ENCODE results near the gene TMEM106B. TPM values are rescaled to one million over a fixed set of nuclear protein-coding genes. Genes with fewer than 3 reads are reported as not detected.
"Not testable (repeated sequence)": the region's sequence is repeated elsewhere in the genome, so short reads cannot be mapped to it uniquely, and the experiment has no call there.

The TMEM106B gene
- total and polyA plus RNA-seq, 2 experiments from 2014 or later = 20.1 to 42.8 TPM

- Mint-ChIP-seq H3K9me3 (peaks cover 4% of the 10 kb centered on the region; the same call in 2 of the 3 replicates), H3K27me3 (ENCODE audit: insufficient read depth, low read depth, poor library complexity) (peaks cover 1% of the 10 kb centered on the region), H3K27ac (no peak overlapping the region), H3K4me1 (no peaks in the 10 kb centered on the region), H3K36me3 (ENCODE audit: low read depth) (no peaks in the 10 kb centered on the region), H3K4me3 (no peak overlapping the region)
- no peaks in the 10 kb centered on the region for H3K79me2 ChIP-seq (replicated peaks; ENCODE audit: insufficient read depth)
- H2AFZ ChIP-seq = no peak overlapping the region
- no peaks in the 10 kb centered on the region for H3K27me3 ChIP-seq (ENCODE audit: insufficient read depth)
- no peaks in the 10 kb centered on the region for H3K36me3 ChIP-seq (ENCODE audit: insufficient read depth)
- no peak for TF ChIP-seq EZH2 (IDR thresholded peaks at IDR 0.05; ENCODE audit: low read depth, unreplicated experiment)
- no peak for TF ChIP-seq POLR2AphosphoS5 (IDR thresholded peaks at IDR 0.05; ENCODE audit: low read depth)
- TF ChIP-seq, protein P1, sequence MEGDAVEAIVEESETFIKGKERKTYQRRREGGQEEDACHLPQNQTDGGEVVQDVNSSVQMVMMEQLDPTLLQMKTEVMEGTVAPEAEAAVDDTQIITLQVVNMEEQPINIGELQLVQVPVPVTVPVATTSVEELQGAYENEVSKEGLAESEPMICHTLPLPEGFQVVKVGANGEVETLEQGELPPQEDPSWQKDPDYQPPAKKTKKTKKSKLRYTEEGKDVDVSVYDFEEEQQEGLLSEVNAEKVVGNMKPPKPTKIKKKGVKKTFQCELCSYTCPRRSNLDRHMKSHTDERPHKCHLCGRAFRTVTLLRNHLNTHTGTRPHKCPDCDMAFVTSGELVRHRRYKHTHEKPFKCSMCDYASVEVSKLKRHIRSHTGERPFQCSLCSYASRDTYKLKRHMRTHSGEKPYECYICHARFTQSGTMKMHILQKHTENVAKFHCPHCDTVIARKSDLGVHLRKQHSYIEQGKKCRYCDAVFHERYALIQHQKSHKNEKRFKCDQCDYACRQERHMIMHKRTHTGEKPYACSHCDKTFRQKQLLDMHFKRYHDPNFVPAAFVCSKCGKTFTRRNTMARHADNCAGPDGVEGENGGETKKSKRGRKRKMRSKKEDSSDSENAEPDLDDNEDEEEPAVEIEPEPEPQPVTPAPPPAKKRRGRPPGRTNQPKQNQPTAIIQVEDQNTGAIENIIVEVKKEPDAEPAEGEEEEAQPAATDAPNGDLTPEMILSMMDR (conservative IDR thresholded peaks at IDR 0.05; ENCODE audit: low read depth in 2 of 2) = no peak
- no peak for TF ChIP-seq NANOG (IDR thresholded peaks at IDR 0.05; ENCODE audit: borderline replicate concordance)
- TF ChIP-seq EZH2phosphoT487 (IDR thresholded peaks at IDR 0.05; ENCODE audit: unreplicated experiment) = no peak
- TF ChIP-seq ZNF331 (CRISPR knock-in tag; IDR thresholded peaks at IDR 0.05; ENCODE audit: low read depth) = no peak
- H3K4me1 ChIP-seq (ENCODE audit: insufficient read depth) = no peaks in the 10 kb centered on the region
- DNase-seq (ENCODE audit: low spot score) (no peak), ATAC-seq (no peak)
- peaks cover 6% of the 10 kb centered on the region; the same call in 1 of the 2 replicates for H3K9me2 ChIP-seq (ENCODE audit: insufficient read depth)
- H3F3A ChIP-seq (replicated peaks; ENCODE audit: low read depth) = no peaks in the 10 kb centered on the region
- H3K27ac ChIP-seq (ENCODE audit: low read depth) = no peak overlapping the region
- H3K4me3 ChIP-seq = no peak overlapping the region
- H4K20me1 ChIP-seq (replicated peaks; ENCODE audit: insufficient read depth) = no peaks in the 10 kb centered on the region
- no peak overlapping the region for H3K4me2 ChIP-seq
These were observed 48.5 kb upstream of the TMEM106B start for GRCh38 chr7:12162415-12163113.

GRCh38 chr7:12168065-12168464 is 43.0 kb upstream of the TMEM106B start:
- not testable (repeated sequence) for H4K20me1 ChIP-seq (replicated peaks; ENCODE audit: insufficient read depth); H3F3A ChIP-seq (replicated peaks; ENCODE audit: low read depth); H3K27ac Mint-ChIP-seq

DNA sequence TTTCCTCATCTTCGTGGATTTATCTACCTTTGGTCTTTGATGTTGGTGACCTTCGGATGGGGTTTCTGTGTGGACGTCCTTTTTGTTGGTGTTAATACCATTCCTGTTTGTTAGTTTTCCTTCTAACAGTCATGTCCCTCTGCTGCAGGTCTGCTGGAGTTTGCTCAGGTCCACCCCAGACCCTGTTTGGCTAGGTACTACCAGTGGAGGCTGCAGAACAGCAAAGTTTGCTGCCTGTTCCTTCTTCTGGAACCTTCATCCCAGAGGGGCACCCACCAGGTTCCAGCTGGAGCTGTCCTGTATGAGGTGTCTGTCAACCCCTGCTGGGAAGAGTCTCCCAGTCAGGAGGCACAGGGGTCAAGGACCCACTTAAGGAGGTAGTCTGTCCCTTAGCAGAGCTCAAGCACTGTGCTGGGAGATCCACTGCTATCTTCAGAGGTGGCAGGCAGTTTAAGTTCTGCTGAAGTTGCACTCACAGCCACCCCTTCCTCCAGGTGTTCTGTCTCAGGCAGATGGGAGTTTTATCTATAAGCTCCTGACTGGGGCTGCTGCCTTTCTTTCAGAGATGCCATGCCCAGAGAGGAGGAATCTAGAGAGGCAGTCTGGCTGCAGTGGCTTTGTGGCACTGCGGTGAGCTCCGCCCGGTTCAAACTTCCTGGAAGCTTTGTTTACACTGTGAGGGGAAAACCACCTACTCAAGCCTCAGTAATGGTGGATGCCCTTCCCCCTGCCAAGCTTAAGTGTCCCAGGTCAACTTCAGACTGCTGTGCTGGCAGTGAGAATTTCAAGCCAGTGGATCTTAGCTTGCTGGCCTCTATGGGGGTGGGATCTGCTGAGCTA is 40.9 kb upstream of the TMEM106B start:
- H3K4me3 ChIP-seq; DNase-seq (ENCODE audit: low spot score); H3K4me2 ChIP-seq; H4K20me1 ChIP-seq (replicated peaks; ENCODE audit: insufficient read depth); ATAC-seq; H3K36me3 ChIP-seq (ENCODE audit: insufficient read depth); H3K27me3 Mint-ChIP-seq (ENCODE audit: insufficient read depth, low read depth, poor library complexity); H3K9me2 ChIP-seq (ENCODE audit: insufficient read depth); H3F3A ChIP-seq (replicated peaks; ENCODE audit: low read depth); H3K27ac Mint-ChIP-seq; H3K27ac ChIP-seq (ENCODE audit: low read depth); H3K27me3 ChIP-seq (ENCODE audit: insufficient read depth); H3K4me1 Mint-ChIP-seq; H3K4me1 ChIP-seq (ENCODE audit: insufficient read depth); H3K36me3 Mint-ChIP-seq (ENCODE audit: low read depth); H3K4me3 Mint-ChIP-seq; H3K79me2 ChIP-seq (replicated peaks; ENCODE audit: insufficient read depth): not testable (repeated sequence)
- peak overlapping the region; percentile 35 for H2AFZ ChIP-seq
- H3K9me3 Mint-ChIP-seq = peaks cover 19% of the 10 kb centered on the region

More at GRCh38 chr7:12168065-12168464, 43.0 kb upstream of the TMEM106B start:
- not testable (repeated sequence) for H3K4me1 Mint-ChIP-seq; H3K9me2 ChIP-seq (ENCODE audit: insufficient read depth); H3K36me3 Mint-ChIP-seq (ENCODE audit: low read depth); H3K27ac ChIP-seq (ENCODE audit: low read depth); H3K4me3 Mint-ChIP-seq; H2AFZ ChIP-seq; H3K27me3 Mint-ChIP-seq (ENCODE audit: insufficient read depth, low read depth, poor library complexity); DNase-seq (ENCODE audit: low spot score); ATAC-seq; H3K79me2 ChIP-seq (replicated peaks; ENCODE audit: insufficient read depth); H3K4me1 ChIP-seq (ENCODE audit: insufficient read depth); H3K27me3 ChIP-seq (ENCODE audit: insufficient read depth); H3K4me3 ChIP-seq; H3K4me2 ChIP-seq; H3K36me3 ChIP-seq (ENCODE audit: insufficient read depth)
- peaks cover 19% of the 10 kb centered on the region for H3K9me3 Mint-ChIP-seq

Data from GM23338 (cell line).